Amniotic stem cell (primary cell): Measurements from ENCODE around the gene TRPM5.
A peak's percentile ranks its signal among the peaks of the same experiment; 100 is the strongest.

Source experiments
- DNase-seq: peaks from one replicate; lab custom pipeline; 2025; lab: John Stamatoyannopoulos, UW

The TRPM5 gene

DNA sequence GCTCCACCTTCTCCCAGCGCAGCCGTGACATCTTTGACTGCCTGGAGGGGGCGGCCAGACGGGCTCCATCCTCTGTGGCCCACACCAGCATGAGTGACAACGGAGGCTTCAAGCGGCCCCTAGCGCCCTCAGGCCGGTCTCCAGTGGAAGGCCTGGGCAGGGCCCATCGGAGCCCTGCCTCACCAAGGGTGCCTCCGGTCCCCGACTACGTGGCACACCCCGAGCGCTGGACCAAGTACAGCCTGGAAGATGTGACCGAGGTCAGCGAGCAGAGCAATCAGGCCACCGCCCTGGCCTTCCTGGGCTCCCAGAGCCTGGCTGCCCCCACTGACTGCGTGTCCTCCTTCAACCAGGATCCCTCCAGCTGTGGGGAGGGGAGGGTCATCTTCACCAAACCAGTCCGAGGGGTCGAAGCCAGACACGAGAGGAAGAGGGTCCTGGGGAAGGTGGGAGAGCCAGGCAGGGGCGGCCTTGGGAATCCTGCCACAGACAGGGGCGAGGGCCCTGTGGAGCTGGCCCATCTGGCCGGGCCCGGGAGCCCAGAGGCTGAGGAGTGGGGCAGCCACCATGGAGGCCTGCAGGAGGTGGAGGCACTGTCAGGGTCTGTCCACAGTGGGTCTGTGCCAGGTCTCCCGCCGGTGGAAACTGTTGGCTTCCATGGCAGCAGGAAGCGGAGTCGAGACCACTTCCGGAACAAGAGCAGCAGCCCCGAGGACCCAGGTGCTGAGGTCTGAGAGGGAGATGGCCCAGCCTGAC is 41.2 kb downstream of the TRPM5 start:
- DNase-seq, result no peak

- no peak for DNase-seq
Observed at GRCh38 chr11:2402106-2402505, 42.2 kb downstream of the TRPM5 start.

DNA sequence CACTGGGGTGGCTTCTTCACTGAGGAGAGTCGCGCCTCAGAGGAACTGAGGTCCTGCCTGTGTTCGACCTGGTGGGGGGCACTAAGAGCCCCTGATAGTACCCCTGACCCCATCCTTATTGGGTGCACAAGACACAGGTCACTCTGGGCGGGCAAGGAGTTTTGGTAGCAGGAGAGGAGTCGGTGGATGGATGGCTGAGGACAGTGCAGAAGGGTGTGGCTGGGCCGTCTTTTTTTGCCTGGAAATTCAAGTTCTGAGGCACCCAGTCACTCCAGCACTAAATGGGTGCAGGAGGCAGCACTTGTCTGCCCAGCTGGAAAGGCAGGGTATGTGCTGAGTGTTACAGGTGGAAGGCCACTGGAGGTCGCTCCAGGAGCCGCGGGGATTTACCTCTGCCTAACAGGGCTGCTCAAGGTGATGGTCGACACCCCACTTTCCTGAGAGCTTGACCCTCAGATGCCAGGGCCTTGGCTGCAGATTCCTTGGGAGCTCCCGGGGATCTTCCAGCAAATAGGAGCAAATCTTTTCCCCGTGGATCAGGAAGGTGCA is 42.8 kb downstream of the TRPM5 start:
- DNase-seq, result no peak

DNA sequence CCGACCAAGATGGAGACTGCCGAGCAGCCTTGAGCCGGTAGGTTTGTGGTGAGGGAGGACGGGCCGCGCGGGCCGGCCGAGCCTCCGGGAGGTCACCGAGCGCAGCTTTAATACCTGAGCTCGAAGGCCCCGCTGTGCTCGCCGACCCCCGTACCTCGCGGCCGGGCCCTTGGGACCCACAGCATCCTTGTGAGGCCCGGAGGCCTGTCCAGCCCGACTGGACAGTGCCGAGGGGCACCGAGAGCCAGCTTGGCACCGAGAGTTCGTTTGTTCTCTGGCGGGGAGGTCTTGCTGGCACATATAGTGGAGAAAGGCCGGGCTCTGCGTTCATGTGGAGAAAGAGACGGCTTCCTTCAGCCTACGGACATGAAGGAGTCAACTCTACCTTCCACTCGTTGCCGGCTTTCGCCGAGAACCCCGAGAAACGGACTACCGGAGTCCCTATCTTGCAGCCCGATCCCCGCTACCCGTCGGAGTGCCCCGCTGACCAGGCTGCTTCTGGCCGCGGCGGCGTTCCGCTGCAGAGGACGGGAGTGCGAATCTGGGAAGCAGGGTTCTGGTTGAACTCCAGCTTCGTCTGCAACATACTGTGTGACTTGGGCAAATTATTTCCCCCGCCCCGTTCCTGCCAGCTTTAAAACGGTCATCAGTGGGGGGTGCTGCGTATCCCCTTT is 43.4 kb downstream of the TRPM5 start:
- no peak for DNase-seq

GRCh38 chr11:2400069-2400761 is 44.1 kb downstream of the TRPM5 start, which contains the start of gene TSSC4:
Gene TSSC4, plus strand, starts transcription at chr11:2400750. Its CDS starts 1,884 bp downstream, at chr11:2402634.
- DNase-seq, result peak; percentile 99

- DNase-seq, result no peak
Observed at GRCh38 chr11:2399488-2400068, 44.7 kb downstream of the TRPM5 start.

GRCh38 chr11:2398664-2399355 is 45.5 kb downstream of the TRPM5 start:
- no peak for DNase-seq

DNA sequence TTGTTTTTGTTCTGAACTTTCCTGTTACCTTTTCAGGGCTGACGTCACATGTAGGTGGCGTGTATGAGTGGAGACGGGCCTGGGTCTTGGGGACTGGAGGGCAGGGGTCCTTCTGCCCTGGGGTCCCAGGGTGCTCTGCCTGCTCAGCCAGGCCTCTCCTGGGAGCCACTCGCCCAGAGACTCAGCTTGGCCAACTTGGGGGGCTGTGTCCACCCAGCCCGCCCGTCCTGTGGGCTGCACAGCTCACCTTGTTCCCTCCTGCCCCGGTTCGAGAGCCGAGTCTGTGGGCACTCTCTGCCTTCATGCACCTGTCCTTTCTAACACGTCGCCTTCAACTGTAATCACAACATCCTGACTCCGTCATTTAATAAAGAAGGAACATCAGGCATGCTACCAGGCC is 47.3 kb downstream of the TRPM5 start:
- no peak for DNase-seq

DNA sequence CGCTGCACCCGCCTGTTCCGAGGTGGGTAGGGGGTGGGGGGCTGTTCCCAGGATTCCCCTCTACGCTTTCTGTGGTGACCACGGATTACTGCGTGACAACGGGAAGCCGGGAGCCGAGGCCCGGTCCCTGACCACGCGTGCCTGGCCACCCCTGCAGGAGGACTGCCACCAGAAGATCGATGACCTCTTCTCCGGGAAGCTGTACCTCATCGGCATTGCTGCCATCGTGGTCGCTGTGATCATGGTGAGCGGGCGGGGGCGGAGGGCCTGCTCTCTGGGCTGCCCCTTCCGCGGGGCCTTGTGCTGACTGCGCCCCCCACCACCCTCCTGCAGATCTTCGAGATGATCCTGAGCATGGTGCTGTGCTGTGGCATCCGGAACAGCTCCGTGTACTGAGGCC is 47.8 kb downstream of the TRPM5 start:
- DNase-seq, result no peak

DNA sequence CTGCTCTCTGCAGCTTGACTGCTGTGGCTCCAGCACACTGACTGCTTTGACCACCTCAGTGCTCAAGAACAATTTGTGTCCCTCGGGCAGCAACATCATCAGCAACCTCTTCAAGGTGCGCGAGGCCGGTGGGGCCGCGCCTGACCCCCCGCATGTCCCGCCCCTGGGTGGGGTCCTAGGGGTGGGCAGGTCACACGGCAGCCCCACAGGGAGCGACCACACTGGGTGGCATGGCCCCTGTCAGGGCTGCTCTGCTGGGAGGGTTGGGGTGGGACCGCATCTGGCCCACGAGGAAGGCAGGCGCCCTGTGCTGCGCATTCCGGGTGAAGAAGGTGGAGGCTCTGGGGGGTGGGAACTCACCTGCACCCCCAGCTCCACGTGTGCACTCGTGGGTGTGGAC is 48.5 kb downstream of the TRPM5 start:
- no peak for DNase-seq

DNA sequence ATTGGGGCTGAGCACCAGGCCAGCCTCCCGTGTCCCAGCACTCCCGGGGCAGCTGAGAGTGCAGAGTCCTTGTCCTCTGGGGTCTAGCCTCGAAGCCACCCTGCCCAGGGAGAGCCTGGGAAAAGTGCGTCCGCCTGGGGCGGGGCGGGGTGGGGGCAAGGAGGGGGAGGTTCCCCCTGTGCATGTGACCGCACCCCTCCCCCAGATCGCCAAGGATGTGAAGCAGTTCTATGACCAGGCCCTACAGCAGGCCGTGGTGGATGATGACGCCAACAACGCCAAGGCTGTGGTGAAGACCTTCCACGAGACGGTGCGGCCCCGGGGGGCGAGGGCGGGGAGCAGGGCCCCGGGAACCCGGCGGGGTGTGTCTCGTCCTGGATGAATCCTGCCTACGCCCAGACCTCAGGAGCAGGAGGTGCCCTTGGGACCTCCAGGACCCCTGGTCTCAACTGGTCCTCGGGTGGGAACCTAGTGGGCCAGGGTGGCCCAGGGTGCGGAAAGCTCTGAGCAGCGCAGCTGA is 49.0 kb downstream of the TRPM5 start:
- no peak for DNase-seq

DNA sequence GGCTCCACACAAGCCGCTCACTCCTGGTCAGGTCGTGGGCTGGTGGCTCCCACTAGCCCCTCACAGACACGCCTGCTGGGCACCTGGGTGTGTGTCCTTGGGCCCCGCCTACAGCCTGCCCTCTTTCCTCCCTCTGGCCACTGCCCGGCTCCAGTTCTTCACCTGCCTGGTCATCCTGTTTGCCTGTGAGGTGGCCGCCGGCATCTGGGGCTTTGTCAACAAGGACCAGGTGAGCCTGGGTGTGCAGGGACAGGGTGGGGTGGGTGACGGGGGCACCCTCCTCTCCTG is 49.6 kb downstream of the TRPM5 start:
- DNase-seq, result no peak
